Fibroblast of villous mesenchyme (primary cell): ENCODE measurements around the gene BDH2. TPM values are rescaled to one million over a fixed set of nuclear protein-coding genes. Genes with fewer than 3 reads are reported as not detected.

Experiments
- DNase-seq: peaks from one replicate; pipeline ENCODE4 v3.0.0-alpha.2; 2010; ENCODE audit warnings: low read depth
- H3K4me3 ChIP-seq: 2 replicates; pipeline ENCODE4 v1.5.1; 2011; ENCODE audit warnings: low read depth, mild to moderate bottlenecking, low read length
- total RNA-seq: library from RNA; depleted of rRNA; stranded (reverse); fragments of >200 nt; gene quantifications from 2 replicates; pipeline ENCODE4 v1.2.3, GENCODE V29; 2012
- TF ChIP-seq, protein P1 (sequence below): IDR thresholded peaks from 2 replicates; pipeline ENCODE4 v1.5.1; 2012; ENCODE audit warnings: low read depth, mild to moderate bottlenecking, low read length; ENCODE audit not compliant: insufficient read depth

BDH2 gene
- total RNA-seq, 1 donor: 54.8 TPM

DNA sequence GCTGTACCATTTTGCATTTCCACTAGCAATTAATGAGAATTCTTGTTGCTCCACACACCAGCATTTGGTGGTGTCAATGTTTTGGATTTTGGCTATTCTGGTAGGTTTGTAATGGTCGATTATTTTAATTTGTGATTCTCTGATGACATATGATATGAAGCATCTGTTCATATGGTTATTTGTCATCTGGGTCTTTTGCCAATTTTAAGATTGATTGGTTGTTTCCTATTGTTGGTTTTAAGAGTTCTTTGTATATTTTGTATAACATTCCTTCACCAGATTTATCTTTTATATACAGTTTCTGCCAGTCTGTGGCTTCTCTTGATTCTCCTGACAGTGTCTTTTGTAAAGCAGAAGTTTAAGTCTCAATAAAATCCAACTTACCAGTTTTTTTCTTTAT, 18.5 kb upstream of the BDH2 start:
- no peak overlapping the region for H3K4me3 ChIP-seq
- TF ChIP-seq, protein P1, sequence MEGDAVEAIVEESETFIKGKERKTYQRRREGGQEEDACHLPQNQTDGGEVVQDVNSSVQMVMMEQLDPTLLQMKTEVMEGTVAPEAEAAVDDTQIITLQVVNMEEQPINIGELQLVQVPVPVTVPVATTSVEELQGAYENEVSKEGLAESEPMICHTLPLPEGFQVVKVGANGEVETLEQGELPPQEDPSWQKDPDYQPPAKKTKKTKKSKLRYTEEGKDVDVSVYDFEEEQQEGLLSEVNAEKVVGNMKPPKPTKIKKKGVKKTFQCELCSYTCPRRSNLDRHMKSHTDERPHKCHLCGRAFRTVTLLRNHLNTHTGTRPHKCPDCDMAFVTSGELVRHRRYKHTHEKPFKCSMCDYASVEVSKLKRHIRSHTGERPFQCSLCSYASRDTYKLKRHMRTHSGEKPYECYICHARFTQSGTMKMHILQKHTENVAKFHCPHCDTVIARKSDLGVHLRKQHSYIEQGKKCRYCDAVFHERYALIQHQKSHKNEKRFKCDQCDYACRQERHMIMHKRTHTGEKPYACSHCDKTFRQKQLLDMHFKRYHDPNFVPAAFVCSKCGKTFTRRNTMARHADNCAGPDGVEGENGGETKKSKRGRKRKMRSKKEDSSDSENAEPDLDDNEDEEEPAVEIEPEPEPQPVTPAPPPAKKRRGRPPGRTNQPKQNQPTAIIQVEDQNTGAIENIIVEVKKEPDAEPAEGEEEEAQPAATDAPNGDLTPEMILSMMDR: no peak
- DNase-seq: no peak

DNA sequence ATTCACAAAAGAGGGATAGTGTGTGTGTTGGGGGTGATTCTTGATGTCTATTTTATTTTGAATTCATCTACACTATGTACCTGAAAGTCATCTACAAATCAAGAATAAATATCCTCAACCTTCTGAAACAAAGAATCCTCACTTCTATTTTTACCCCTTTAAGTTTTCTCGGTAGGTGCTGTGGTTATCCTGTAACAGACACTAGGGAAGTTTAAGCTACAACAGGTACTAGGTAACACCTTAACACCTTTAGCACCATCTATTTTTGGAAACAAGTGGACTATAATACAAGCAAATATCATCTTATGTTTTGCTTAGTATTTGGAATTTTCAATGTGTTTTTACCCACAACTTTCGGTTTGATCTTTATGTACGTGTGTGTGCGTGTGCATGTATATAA, 12.0 kb upstream of the BDH2 start:
- no peak for DNase-seq
- TF ChIP-seq, protein P1: no peak
- H3K4me3 ChIP-seq: no peak overlapping the region

DNA sequence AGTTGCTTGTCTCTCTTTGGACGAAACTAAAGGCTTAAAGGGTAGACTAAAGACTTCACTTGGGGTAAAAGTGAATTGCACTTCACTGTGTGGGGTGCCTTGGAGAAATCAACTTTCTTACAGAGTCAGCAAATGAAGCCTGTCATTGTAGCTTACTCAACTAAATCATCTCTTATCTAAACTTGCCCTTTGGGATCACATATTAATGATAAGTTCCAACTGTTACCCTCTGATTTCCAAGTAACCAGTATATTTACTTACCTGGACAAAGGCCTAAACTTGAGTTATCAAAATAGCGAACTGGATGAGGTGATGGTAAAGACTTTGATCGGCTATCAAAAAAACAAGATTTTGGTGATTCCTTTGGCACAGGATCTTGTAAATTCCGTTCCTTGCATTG, 8.9 kb upstream of the BDH2 start:
- no peak overlapping the region for H3K4me3 ChIP-seq
- no peak for DNase-seq
- TF ChIP-seq, protein P1: no peak

DNA sequence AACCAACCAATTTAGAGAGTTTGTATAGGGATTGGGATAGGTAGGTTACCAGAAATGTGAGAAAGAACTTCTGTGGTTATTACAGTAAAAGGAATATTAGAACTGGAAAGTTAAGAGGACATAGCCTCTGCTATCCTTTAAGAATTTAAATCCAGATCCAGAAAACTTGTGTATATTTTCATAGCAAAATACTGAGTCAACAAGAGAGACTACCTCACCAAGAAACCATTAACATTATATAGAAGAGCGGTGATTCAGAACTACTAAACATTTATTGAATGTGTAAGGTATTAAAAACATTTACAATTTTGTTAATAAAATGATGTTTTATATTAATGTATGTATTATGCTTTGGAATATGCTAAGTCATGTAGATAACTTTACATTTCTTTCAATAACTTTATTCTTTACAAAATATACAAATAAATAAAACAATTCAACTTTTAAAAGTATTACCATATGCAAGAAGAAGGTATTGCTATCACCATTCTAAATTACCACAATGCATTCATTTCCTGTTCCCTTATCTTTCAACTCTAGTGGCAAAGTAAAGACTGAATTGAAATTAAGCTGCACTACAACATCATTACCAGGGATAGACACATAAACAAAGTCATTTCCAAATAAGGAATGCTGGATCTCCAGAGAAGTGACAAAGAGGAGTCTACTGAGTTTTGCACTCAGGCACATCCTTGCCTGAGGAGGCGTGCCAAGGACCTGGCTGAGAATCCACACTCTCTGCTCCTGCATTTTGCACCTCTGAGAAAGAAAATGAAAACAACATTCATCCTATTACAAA, 6.1 kb upstream of the BDH2 start:
- H3K4me3 ChIP-seq: no peak overlapping the region
- DNase-seq: peak; percentile 3
- TF ChIP-seq, protein P1: no peak

DNA sequence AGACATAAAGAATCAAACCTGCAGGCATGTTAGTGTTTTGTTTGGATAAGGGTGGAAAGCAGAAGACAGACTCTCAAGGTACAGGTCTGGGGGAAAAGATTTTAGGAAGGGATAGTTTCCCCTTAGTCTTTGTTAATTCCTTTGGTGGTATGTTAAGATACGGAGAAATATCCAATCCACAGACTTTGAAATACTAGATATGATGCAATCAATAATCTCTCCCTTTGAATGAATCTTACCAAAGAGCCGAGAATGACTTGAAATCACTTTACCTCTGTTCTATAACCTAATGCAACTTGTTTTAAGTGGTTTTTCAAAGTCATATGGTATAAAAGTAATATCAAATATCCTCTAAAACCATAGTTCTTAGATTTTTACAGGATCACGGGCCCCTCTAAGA, 5.3 kb upstream of the BDH2 start:
- DNase-seq: no peak
- no peak overlapping the region for H3K4me3 ChIP-seq

DNA sequence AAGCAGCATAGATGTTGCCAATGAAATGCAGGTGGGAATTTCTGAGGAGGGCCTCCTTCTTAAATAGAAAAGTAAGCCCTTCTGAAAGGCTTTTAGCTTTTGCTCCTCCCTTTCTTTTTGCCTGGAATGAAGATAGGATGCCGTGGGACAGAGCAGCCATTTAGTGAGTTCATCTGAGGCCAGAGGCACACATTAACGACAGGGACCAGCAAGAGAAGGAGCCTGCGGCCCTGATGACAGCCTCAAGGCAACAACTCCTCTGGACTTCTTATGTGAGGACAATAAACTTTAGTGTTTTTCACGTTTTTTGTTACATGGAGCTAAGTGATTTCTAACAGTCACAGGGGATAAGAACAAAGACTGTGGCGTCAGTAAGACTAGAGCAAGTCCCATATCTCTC, 1.1 kb upstream of the BDH2 start:
- H3K4me3 ChIP-seq: no peak overlapping the region
- DNase-seq: no peak
- TF ChIP-seq, protein P1: no peak

More for the DNA sequence above, 5.3 kb upstream of the BDH2 start:
- TF ChIP-seq, protein P1: no peak
